Activated naive CD4-positive, alpha-beta T cell treated with Interleukin-2 at 50 U/mL for 16 hours (primary cell): ENCODE measurements around the gene AK8.
"Not testable (repeated sequence)": the region's sequence is repeated elsewhere in the genome, so short reads cannot be mapped to it uniquely, and the experiment has no call there.

Source experiments
- DNase-seq: peaks from one replicate; pipeline ENCODE4 v3.0.0-alpha.2; 2020

The AK8 gene

DNA sequence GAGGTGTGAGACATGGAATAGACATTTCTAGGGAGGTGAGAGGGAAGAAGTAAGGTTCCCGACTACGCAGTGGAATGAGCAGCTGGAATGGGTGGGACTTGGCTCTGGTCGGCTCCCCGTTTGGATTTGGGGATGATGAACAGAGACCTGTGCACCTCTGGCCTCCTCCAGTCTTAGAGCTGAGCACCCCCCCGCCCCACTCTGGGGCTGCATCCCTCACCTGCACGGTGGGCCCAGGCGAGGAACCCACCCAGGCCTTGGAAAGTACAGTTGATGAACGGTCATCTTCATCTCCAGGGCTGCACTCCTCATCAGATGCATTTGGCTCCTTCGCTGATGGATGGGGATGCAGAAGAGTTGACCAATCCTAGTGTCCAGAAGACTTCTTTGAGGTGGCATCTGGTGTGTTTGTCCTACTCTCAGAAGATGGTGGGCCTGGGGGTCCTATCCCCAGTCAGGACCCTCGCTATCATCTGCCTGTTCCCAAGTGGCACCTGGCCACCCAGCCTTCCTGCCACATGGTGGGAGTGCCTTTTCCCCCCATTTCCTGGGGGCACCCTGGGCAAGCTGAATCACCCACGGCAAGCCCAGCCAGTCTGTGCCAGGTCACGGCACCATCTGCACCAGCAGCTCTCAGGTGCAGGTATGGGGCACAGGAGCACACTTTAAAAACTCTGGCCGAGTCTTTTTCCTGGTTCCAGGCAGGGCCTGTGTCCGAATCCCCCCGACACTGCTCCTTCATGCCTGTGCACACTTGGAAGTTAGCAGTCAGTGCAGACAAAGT lies 137.4 kb downstream of the AK8 start:
- DNase-seq = no peak

GRCh38 chr9:132739710-132740310 lies 138.3 kb downstream of the AK8 start:
- DNase-seq = no peak

DNA sequence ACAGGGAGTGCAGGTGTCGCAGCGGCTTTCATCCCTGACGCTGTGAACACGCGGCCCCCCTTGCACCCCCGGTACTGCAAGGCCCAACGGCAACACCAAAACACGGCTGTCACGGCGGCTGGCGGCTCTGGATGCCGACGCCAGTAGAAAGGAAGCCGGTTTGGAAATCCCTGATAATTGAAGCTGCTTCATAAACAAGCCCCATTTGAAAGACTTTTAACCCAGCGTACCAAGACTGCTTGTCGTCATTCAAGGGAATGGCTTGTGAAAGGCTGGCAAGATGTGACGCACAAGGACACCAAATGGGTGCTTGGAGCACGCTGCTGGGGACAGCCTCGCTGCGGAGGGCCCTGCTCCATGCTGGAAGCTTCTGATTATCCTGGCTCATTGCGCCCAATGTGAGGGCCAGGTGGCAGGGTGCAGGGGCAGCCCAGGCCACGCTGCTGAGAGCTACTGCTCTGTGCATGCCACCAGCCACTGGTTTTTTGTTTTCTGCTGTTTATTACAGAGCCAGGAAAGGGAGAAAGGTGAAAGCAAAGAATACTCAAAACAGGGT lies 144.7 kb downstream of the AK8 start:
- DNase-seq = no peak

GRCh38 chr9:132732326-132733259 lies 145.5 kb downstream of the AK8 start:
- DNase-seq = no peak

DNA sequence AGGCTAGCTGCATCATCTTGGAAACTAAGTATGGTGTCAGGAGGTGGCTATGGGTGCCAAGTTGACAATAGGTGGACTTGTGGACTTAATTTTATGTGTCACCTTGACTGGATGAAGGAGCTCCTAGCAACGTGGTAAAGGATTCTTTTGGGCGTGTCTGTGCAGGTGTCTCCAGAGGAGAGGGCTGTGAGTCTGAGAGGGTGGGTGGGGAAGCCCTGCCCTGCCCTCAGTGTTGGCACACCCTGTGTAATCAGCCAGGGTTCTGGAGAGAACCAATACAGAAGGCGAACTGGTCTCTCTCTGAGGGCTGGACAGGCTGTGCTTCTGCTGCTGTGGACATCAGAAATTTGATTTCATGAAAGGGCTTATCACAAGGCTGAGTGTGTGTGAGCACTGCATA lies 146.9 kb downstream of the AK8 start:
- no peak for DNase-seq

GRCh38 chr9:132730054-132731033 lies 147.7 kb downstream of the AK8 start:
- DNase-seq = no peak

- no peak for DNase-seq
Measured at GRCh38 chr9:132729235-132729890, 148.7 kb downstream of the AK8 start.

DNA sequence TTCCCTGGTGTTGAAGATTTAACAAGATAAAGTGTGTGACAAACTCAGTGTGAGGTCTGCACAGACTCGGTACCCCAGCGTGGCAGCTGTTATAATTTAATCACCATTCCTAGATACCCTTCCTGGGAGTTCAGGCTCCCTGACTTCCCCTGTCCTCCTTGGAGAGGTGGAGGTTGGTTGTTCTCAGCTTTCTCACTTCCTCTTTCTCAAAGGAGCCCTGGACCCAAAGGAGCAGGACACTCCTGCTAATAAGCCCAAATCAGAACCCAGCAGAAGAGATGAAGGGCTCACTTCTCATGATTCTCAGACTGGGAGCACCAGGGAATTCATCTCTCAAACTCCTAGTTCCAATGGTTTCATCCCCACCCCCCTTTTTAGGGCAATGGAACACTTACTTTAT lies 149.6 kb downstream of the AK8 start:
- DNase-seq = no peak

- DNase-seq = no peak
Measured at GRCh38 chr9:132728071-132728470, 150.0 kb downstream of the AK8 start.

DNA sequence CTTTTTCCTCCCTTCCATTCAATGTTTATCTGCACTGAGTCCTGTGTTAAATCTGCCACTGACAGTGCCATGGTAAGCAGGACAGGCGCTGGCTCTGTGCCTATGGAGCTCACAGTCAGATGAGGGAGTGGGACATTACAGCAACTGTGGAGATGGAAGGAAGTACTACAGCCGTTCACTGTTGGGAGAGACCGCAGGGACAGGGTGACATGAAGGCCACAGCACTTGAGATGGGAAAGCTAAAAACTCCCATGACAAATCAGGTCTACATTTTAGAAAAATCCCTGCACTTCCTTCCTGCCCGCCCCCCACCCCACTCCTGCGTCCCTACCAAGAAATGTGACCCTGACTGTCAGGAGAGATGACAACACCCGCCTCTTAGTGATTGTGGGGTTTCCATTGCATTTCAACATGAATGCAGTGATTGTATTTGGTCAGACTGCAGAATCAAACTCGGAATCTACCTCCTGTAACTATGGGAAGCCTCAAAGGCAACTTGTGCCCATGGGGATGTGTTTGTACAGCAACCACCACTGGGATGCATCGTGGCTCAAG lies 151.4 kb downstream of the AK8 start:
- DNase-seq = no peak

GRCh38 chr9:132725306-132725705 lies 152.8 kb downstream of the AK8 start:
- no peak for DNase-seq

DNA sequence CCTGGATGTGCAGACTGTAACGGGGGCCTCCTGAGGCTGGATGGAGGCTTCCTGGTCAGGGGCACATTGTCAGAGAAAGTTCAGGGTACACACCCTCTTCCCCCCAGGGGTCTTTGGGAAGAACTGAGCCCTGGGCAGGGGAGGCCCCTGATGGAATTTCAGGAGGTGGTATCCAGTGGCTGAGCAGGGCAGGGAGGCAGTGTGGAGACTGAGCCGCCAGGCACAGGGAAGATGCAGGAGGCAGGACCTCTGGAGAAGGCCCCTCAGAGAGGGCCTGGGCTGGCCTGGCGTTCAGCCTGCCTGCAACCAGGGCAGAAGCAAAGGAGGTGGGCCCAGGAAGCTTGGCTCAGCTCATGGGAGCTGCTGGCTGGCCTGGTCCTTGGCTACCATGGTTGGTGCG lies 154.3 kb downstream of the AK8 start:
- no peak for DNase-seq

DNA sequence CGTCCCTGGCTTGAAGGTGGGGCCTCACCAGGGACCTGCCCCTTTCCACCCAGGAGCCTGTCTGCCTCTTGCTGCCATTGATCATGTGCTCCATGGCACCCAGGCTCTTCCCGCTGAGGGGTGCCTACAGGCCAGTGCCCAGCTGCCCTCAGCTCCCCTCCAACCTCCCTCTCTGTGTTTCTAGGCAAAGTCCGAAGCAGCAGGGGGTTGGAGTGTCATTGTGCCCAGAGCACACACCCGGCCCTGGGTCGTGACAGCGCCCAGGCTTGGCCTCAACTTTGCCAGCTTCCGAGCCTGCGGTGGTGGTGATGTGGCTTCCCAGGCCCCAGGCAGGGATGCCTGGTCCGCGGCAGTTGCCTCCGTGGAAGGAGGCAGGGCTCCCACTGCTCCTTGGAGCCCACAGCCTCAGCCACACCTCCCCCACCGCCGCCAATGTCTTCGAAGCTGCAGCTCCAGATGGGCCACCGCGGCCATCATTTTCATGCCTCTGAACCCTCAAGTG lies 155.5 kb downstream of the AK8 start:
- DNase-seq = no peak

DNA sequence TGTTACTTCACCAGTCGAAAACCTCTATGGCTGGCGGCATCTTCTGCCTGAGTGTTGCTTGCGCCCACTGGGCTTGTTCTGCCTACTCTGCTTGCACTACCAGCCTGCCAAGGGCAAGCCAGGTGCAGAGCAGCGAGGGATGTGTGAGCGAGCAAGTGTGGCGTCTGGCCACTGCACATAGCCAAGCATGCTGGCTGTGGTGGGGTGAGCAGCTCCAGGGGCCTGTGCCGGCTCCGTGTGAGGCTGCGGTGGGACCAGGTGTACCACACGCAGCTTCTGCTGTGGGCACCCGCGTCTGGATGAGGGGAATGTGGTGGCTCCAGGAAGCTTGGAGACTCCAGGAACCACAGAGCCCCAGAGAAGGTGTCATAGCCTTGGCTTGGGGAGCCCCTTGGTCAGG lies 156.4 kb downstream of the AK8 start:
- no peak for DNase-seq

- DNase-seq = not testable (repeated sequence)
Measured at GRCh38 chr9:132718381-132718928, 159.6 kb downstream of the AK8 start.

- DNase-seq = no peak
Measured at GRCh38 chr9:132717326-132717945, 160.6 kb downstream of the AK8 start.

GRCh38 chr9:132716007-132716406 lies 162.1 kb downstream of the AK8 start:
- DNase-seq = no peak

DNA sequence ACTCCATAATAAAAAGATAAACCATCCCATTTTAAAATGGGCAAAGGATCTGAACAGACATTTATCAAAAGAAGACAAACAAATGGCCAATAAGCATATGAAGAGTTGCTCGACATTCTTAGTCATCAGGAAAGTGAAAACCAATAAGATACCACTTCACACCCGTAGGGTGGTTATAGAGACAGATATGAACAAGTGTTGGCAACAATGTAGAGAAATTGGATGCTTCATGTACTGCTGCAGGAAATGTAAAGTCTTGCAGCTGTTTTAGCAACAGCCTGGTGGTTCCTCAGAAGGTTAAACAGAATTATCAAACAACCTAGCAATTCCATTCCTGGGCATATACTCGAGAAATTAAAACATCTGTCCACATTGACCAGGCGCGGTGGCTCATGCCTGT lies 165.3 kb downstream of the AK8 start:
- DNase-seq = no peak

DNA sequence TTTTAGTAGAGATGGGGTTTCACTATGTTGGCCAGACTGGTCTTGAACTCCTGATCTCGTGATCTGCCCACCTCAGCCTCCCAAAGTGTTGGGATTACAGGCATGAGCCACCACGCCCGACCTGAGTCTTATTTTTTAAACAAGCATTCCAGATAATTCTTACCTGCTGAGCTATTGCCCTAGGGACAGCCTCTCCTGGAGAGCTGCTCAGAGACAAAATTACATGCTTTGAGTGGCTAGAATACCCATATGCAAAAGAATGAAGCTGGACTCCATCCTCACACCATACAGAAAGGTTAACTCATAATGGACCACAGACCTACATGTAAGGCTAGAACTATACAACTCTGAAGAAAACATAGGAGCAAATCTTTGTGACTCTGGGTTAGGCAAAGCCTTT lies 166.2 kb downstream of the AK8 start:
- no peak for DNase-seq

DNA sequence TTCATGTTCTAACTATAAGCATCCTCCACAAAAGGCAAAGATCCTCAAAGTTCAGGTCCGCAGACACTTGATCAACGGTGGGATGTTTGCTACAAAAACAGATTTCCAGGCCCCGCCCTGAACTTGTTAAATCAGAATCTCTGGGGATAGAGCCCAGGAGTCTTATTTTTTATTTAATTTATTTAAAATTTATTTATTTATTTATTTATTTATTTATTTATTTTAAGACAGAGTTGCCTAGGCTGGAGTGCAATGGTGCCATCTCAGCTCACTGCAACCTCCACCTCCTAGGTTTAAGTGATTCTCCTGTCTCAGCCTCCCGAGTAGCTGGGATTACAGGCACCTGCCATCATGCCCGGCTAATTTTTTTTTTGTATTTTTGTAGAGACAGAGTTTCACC lies 166.9 kb downstream of the AK8 start:
- not testable (repeated sequence) for DNase-seq
